Thyroid gland (tissue), 4 donors: Measurements from ENCODE around the gene GSG1L. TPM values are rescaled to one million over a fixed set of nuclear protein-coding genes. Genes with fewer than 3 reads are reported as not detected.
A peak's percentile ranks its signal among the peaks of the same experiment; 100 is the strongest.

Source experiments
- DNase-seq, 2 donors: peaks; one replicate each; pipeline ENCODE4 v3.0.0-alpha.2; 2019
- H3K27ac ChIP-seq, 3 donors: fragments of 200-600 bp; sonication (generic); 1 replicate in 2 of 3; 2 replicates in 1 of 3; pipeline ENCODE4 v1.5.1; 2016 to 2019; ENCODE audit warnings: mild to moderate bottlenecking in 1 of 3, moderate library complexity in 1 of 3
- H3K27me3 ChIP-seq: fragments of 200-600 bp; sonication (generic); one replicate; pipeline ENCODE4 v1.5.1; 2019
- H3K36me3 ChIP-seq, 2 donors: fragments of 200-600 bp; sonication (generic); one replicate each; pipeline ENCODE4 v1.5.1; 2016 to 2019
- H3K4me1 ChIP-seq, 2 donors: fragments of 200-600 bp; sonication (generic); one replicate each; pipeline ENCODE4 v1.5.1; 2017 to 2019
- H3K4me3 ChIP-seq, 3 donors: fragments of 200-600 bp; sonication (generic); replicated peaks in 1 of 3; 1 replicate in 2 of 3; 2 replicates in 1 of 3; pipeline ENCODE4 v1.5.1; 2016; ENCODE audit warnings: mild to moderate bottlenecking in 1 of 3
- H3K9me3 ChIP-seq: fragments of 200-600 bp; sonication (generic); one replicate; pipeline ENCODE4 v1.5.1; 2017
- POLR2A ChIP-seq, 2 donors: fragments of 450-650 bp; IDR thresholded peaks; one replicate each; pipeline ENCODE4 v1.6.1; 2017; ENCODE audit warnings: antibody characterized with exemption in 2 of 2, mild to moderate bottlenecking in 2 of 2, moderate library complexity in 1 of 2
- WGBS, 2 donors: methylation state at CpG; one replicate each; pipeline ENCODE4 v1.1.5; 2017; 5-methylcytosine and 5-hydroxymethylcytosine counted together
- intact Hi-C: fragments of 100-400 bp; cut with DNase I; formaldehyde crosslinking; loops from one replicate; pipeline ENCODE4 v1.15.1; 2023
- total RNA-seq, 4 donors: library from RNA; depleted of rRNA; stranded (reverse); fragments of >200 nt; gene quantifications; one replicate each; pipeline ENCODE4 v1.2.3, GENCODE V29; 2016
- TF ChIP-seq, protein P1 (sequence below), 6 experiments: fragments of 200-600 bp in 3 of 6; fragments of 450-650 bp in 3 of 6; sonication (generic) in 3 of 6; IDR thresholded peaks; one replicate each; pipeline ENCODE4 v1.5.1; 2016 to 2019; ENCODE audit warnings: antibody characterized with exemption in 6 of 6, mild to moderate bottlenecking in 2 of 6, inconsistent platforms in 1 of 6, moderate library complexity in 1 of 6

Gene GSG1L
- total RNA-seq, 4 donors from 2014 or later = not detected

GRCh38 chr16:27847030-27847550 lies 216.4 kb downstream of the GSG1L start:
- no peaks in the 10 kb centered on the region for H3K27me3 ChIP-seq
- no peaks in the 10 kb centered on the region for H3K9me3 ChIP-seq
- intact Hi-C loops = no loop called here
- no peak overlapping the region for H3K27ac ChIP-seq
- no peak for DNase-seq
- H3K4me1 ChIP-seq = no peaks in the 10 kb centered on the region
- TF ChIP-seq, protein P1, sequence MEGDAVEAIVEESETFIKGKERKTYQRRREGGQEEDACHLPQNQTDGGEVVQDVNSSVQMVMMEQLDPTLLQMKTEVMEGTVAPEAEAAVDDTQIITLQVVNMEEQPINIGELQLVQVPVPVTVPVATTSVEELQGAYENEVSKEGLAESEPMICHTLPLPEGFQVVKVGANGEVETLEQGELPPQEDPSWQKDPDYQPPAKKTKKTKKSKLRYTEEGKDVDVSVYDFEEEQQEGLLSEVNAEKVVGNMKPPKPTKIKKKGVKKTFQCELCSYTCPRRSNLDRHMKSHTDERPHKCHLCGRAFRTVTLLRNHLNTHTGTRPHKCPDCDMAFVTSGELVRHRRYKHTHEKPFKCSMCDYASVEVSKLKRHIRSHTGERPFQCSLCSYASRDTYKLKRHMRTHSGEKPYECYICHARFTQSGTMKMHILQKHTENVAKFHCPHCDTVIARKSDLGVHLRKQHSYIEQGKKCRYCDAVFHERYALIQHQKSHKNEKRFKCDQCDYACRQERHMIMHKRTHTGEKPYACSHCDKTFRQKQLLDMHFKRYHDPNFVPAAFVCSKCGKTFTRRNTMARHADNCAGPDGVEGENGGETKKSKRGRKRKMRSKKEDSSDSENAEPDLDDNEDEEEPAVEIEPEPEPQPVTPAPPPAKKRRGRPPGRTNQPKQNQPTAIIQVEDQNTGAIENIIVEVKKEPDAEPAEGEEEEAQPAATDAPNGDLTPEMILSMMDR (IDR thresholded peaks at IDR 0.05) = no peak
- TF ChIP-seq POLR2A (IDR thresholded peaks at IDR 0.05) = no peak
- no peak overlapping the region for H3K4me3 ChIP-seq
- WGBS, 2 donors = 50 to 51% methylated on average over 2 of the region's 2 CpGs
- H3K36me3 ChIP-seq = no peaks in the 10 kb centered on the region

GRCh38 chr16:27844826-27845225 lies 218.7 kb downstream of the GSG1L start:
- WGBS, 2 donors = 78 to 85% methylated on average over 8 of the region's 8 CpGs
- H3K27me3 ChIP-seq = no peaks in the 10 kb centered on the region
- H3K9me3 ChIP-seq = no peaks in the 10 kb centered on the region
- TF ChIP-seq, protein P1 (IDR thresholded peaks at IDR 0.05) = no peak
- no peak for TF ChIP-seq POLR2A (IDR thresholded peaks at IDR 0.05)
- intact Hi-C loops = no loop called here
- no peaks in the 10 kb centered on the region for H3K4me1 ChIP-seq
- DNase-seq = no peak
- no peak overlapping the region for H3K27ac ChIP-seq
- H3K4me3 ChIP-seq = no peak overlapping the region
- no peaks in the 10 kb centered on the region for H3K36me3 ChIP-seq

DNA sequence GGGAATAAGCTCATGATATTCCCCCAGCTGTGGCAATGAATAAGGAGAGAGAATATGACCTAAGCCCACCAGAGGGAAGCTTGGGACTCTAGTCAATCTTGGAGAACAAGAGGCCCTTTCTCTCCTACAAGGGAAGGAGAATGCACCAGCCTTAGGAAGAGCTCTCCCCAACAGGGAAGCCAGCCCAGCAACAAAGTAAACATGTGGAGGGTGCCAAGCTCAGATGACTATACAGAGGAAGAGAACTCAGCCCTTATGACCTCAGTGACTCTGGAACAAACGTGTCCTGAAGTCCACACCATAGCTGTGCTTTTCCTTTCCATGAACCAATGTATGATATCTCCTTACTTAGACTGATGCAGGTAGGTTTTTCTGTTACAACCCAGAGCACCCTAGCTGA lies 219.7 kb downstream of the GSG1L start:
- no peaks in the 10 kb centered on the region for H3K9me3 ChIP-seq
- no peak overlapping the region for H3K4me3 ChIP-seq
- no peaks in the 10 kb centered on the region for H3K4me1 ChIP-seq
- H3K36me3 ChIP-seq = no peaks in the 10 kb centered on the region
- intact Hi-C loops = no loop called here
- WGBS, 2 donors = 29 to 43% methylated on average over 1 of the region's 1 CpG
- no peak overlapping the region for H3K27ac ChIP-seq
- peak in 1 of 2 donors; percentile 33 for DNase-seq
- TF ChIP-seq, protein P1 (IDR thresholded peaks at IDR 0.05) = no peak
- no peak for TF ChIP-seq POLR2A (IDR thresholded peaks at IDR 0.05)
- no peaks in the 10 kb centered on the region for H3K27me3 ChIP-seq

DNA sequence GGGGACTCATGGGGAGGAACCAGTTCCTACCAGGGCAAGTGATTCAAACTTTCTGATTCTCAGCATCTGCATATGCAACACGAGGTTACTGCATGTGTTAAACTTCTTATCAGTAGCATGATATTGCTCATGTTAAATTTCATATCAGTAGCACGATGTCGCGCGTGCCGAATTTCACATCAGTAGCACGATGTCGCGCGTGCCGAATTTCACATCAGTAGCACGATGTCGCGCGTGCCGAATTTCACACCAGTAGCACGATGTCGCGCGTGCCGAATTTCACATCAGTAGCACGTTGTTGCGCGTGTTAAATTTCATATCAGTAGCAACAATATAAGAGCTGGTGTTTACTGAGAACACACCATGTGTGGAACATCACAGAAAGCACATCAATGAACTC lies 221.6 kb downstream of the GSG1L start:
- H3K27ac ChIP-seq = no peak overlapping the region
- intact Hi-C loops = no loop called here
- WGBS, 2 donors = 91 to 94% methylated on average over 24 of the region's 24 CpGs
- H3K4me3 ChIP-seq = no peak overlapping the region
- H3K4me1 ChIP-seq = peaks cover 0 to 4% of the 10 kb centered on the region in 2 donors
- H3K27me3 ChIP-seq = no peaks in the 10 kb centered on the region
- no peak for DNase-seq
- TF ChIP-seq, protein P1 (IDR thresholded peaks at IDR 0.05) = no peak
- no peaks in the 10 kb centered on the region for H3K9me3 ChIP-seq
- H3K36me3 ChIP-seq = no peaks in the 10 kb centered on the region

- DNase-seq = no peak
Observed at GRCh38 chr16:27841061-27841801, 222.3 kb downstream of the GSG1L start.

More at GRCh38 chr16:27841061-27841801, 222.3 kb downstream of the GSG1L start:
- H3K4me1 ChIP-seq = peaks cover 0 to 7% of the 10 kb centered on the region in 2 donors
- H3K4me3 ChIP-seq = no peak overlapping the region
- WGBS, 2 donors = 74 to 84% methylated on average over 15 to 16 of the region's 16 CpGs
- H3K27me3 ChIP-seq = no peaks in the 10 kb centered on the region
- intact Hi-C loops = no loop called here
- TF ChIP-seq, protein P1 (IDR thresholded peaks at IDR 0.05) = no peak
- TF ChIP-seq POLR2A (IDR thresholded peaks at IDR 0.05) = no peak
- H3K9me3 ChIP-seq = no peaks in the 10 kb centered on the region
- H3K36me3 ChIP-seq = no peaks in the 10 kb centered on the region
- no peak overlapping the region for H3K27ac ChIP-seq
